SK-N-SH treated with all-trans-retinoic acid at 6 μM for 48 hours (cell line): ENCODE measurements around the gene TTC39C.

Source experiments
- ARNTL ChIP-seq: fragments of 450-650 bp; formaldehyde crosslinking; IDR thresholded peaks from 2 replicates; pipeline ENCODE4 v1.5.0; 2020; ENCODE audit warnings: low read depth, mild to moderate bottlenecking, moderate library complexity, borderline replicate concordance
- CREB5 ChIP-seq: fragments of 250-450 bp; sonication (Bioruptor Pico); IDR thresholded peaks from 2 replicates; pipeline ENCODE4 v1.5.1; 2020; ENCODE audit warnings: low read depth, mild to moderate bottlenecking, moderate library complexity
- ESRRG ChIP-seq: fragments of 250-450 bp; sonication (Bioruptor Pico); IDR thresholded peaks from 2 replicates; pipeline ENCODE4 v1.6.1; 2021; ENCODE audit warnings: mild to moderate bottlenecking
- PATZ1 ChIP-seq: fragments of 250-450 bp; sonication (Bioruptor Pico); IDR thresholded peaks from 2 replicates; pipeline ENCODE4 v1.8.0; 2020; ENCODE audit warnings: mild to moderate bottlenecking, moderate library complexity, borderline replicate concordance
- PPARA ChIP-seq: fragments of 250-450 bp; sonication (Bioruptor Pico); IDR thresholded peaks from 2 replicates; pipeline ENCODE4 v1.5.0; 2020; ENCODE audit warnings: mild to moderate bottlenecking, borderline replicate concordance
- SNAI2 ChIP-seq: fragments of 250-450 bp; sonication (Bioruptor Pico); IDR thresholded peaks from 2 replicates; pipeline ENCODE4 v1.5.0; 2020; ENCODE audit warnings: mild to moderate bottlenecking, moderate library complexity
- TCF4 ChIP-seq: fragments of 250-450 bp; sonication (Bioruptor Pico); IDR thresholded peaks from 2 replicates; pipeline ENCODE4 v1.8.0; 2021; ENCODE audit warnings: mild to moderate bottlenecking, moderate library complexity, borderline replicate concordance
- TSHZ2 ChIP-seq: fragments of 250-450 bp; sonication (Bioruptor Pico); IDR thresholded peaks from 2 replicates; pipeline ENCODE4 v1.5.0; 2020; ENCODE audit warnings: mild to moderate bottlenecking, moderate library complexity
- ZC3H10 ChIP-seq: fragments of 250-450 bp; sonication (Bioruptor Pico); IDR thresholded peaks from 2 replicates; pipeline ENCODE4 v1.5.1; 2021; ENCODE audit warnings: mild to moderate bottlenecking, moderate library complexity
- ZFP3 ChIP-seq: fragments of 250-450 bp; sonication (Bioruptor Pico); IDR thresholded peaks from 2 replicates; pipeline ENCODE4 v1.5.0; 2020; ENCODE audit warnings: mild to moderate bottlenecking, moderate library complexity
- ZNF70 ChIP-seq: fragments of 450-650 bp; formaldehyde crosslinking; IDR thresholded peaks from 2 replicates; pipeline ENCODE4 v1.5.0; 2020; ENCODE audit warnings: mild to moderate bottlenecking, moderate library complexity
- ZNF8 ChIP-seq: fragments of 450-650 bp; formaldehyde crosslinking; IDR thresholded peaks from 2 replicates; pipeline ENCODE4 v1.5.0; 2020; ENCODE audit warnings: mild to moderate bottlenecking, moderate library complexity

GRCh38 chr18:23972453-23972852, 42.1 kb upstream of the TTC39C start:
- TF ChIP-seq TCF4 (CRISPR knock-in tag), result no peak
- no peak for TF ChIP-seq PATZ1 (CRISPR knock-in tag)
- TF ChIP-seq ARNTL, result no peak
- no peak for TF ChIP-seq ZFP3 (CRISPR knock-in tag)
- TF ChIP-seq ESRRG (CRISPR knock-in tag), result no peak
- no peak for TF ChIP-seq SNAI2 (CRISPR knock-in tag)
- no peak for TF ChIP-seq ZNF8 (CRISPR knock-in tag)
- no peak for TF ChIP-seq CREB5 (CRISPR knock-in tag)
- no peak for TF ChIP-seq ZC3H10
- no peak for TF ChIP-seq TSHZ2
- TF ChIP-seq ZNF70 (CRISPR knock-in tag), result no peak
- no peak for TF ChIP-seq PPARA (CRISPR knock-in tag)
